GM10847 (cell line): ENCODE data around the gene ZNF579.

Experiments
- POLR2A ChIP-seq: IDR thresholded peaks from 2 replicates; pipeline ENCODE4 v1.6.1; 2011; ENCODE audit not compliant: insufficient read length; ENCODE audit errors: extremely low read depth

ZNF579 gene

DNA sequence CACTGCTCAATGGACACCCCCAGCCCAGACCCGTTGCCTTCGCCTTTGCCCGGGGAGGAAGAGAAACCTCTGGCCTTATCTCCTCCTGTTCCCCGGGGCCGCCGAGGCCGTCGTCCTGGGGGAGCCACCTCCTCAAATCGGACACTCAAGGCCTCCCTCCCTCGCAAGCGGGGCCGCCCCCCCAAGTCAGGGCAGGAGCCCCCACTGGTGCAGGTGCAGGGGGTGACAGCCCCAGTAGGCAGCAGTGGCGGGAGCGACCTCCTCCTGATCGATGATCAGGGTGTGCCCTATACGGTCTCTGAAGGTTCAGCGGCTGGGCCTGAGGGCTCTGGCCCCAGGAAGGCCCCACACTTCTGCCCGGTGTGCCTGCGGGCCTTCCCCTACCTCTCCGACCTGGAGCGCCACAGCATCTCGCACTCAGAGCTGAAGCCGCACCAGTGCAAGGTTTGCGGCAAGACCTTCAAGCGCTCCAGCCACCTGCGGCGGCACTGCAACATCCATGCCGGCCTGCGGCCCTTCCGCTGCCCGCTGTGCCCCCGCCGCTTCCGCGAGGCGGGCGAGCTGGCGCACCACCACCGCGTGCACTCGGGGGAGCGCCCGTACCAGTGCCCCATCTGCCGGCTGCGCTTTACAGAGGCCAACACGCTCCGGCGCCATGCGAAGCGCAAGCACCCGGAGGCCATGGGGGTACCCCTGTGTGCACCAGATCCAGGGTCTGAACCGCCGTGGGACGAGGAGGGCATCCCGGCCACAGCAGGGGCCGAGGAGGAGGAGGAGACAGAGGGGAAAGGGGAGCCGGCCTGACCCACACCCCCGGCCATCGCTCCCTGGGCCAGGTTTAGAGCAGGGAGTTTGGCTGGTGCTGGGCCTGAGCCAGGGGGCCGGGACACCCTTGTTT, 21.7 kb upstream of the ZNF579 start:
- TF ChIP-seq POLR2A, result no peak

DNA sequence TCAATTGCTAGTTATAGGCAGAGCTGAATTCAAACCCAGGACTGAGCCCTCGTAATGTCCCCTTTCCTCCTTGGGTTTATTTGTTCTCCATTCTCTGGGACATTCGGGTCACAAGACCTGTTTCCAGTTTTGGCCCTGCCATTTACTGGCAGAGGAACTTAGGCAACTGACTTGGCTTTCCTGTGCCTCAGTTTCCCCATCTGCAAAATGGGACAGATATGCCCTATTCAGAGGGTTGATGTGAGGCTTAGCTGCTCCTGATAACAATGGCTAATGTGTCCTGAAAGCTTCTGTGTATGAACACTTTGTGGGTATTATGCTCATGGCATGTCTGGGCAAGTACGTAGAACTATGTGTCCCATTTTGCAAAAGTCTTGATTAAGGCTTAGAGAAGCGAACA, 20.4 kb upstream of the ZNF579 start:
- no peak for TF ChIP-seq POLR2A

DNA sequence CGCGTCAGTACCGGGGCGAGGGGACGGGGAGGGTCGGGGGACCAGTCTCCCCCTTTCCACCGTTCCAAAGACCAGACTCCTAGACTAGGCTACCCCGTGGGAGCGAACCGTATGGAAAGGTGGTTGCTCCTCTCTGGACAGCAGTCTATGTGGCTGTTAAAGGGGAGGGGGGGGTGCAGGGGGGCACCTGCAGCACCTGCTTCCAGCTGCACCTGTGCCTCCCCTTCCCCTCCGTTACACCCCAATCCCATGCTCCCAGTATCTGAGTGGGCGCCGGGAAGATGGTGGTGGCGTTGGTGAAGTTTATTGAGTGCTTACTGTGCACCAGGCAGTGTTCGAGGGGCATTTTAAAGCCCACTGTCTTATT, 20.0 kb upstream of the ZNF579 start:
- TF ChIP-seq POLR2A, result no peak

DNA sequence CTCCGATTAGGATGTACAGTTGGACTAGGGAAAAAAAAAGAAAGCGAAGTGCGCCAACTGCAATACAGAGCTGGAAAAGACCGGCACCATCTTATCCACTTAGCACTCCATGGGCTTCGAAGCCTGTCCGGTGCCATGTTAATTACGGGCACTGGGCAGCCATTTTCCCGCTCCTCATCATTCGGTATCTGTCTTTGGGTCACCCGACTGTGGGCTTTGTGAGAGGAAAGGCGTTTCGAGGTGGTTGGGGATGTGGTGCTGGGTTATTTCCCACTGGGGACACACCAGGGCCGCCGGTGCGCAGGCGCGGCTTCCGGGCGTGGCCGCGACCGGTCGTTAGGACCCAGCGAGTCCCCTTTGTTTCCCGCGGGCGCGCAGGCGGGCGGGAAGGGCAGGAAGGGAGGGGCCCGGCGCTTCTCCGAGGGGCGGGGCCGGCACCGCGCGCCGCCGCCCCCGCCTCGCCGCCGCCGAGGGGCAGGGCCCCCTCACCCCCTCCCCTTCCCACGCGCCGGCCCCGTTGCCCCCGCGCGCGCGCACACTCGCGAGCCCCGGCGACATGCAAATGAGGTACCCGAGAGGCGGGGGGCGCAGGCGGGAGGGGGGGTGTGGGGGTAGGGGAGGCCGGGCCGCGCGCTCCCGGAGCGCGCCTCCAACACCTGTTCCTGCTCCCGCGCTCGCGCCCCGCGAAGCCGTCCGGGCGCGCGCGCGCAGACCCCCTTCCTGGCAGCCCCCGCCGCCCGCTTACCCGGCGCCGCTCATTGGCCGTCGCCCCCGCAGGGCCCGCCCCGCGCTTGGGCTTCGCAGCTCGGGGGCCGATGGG, 19.4 kb upstream of the ZNF579 start, which contains the start of gene ZNF524:
Gene ZNF524 (plus strand): TSS at position 447 of the 820 bp plus-strand sequence. CDS start 1,825 bp downstream, outside the sequence.
- TF ChIP-seq POLR2A, result no peak

DNA sequence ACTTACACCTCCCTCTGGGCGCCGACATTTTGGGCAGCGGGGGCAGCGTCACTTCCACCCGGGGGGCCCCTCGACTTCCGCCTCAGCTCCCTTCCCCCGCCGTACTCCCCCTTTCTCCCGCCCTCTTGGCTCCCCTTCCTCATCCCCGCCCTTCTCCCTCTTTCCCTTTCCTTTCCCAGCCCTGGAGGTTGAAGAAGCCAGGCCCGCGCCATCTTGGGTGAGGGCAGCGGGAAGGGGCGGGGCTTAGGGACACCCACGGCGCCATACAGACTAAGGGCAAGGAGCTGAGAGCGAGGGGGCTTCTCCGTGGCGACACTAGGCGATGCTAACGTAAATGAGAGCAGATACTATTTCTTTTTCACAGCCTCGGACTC, 18.8 kb upstream of the ZNF579 start, which contains the start of gene FIZ1:
Gene FIZ1 (minus strand): TSS at position 50 of the 374 bp plus-strand sequence. CDS start 1,652 bp downstream, outside the sequence.
- TF ChIP-seq POLR2A, result peak; percentile 18

DNA sequence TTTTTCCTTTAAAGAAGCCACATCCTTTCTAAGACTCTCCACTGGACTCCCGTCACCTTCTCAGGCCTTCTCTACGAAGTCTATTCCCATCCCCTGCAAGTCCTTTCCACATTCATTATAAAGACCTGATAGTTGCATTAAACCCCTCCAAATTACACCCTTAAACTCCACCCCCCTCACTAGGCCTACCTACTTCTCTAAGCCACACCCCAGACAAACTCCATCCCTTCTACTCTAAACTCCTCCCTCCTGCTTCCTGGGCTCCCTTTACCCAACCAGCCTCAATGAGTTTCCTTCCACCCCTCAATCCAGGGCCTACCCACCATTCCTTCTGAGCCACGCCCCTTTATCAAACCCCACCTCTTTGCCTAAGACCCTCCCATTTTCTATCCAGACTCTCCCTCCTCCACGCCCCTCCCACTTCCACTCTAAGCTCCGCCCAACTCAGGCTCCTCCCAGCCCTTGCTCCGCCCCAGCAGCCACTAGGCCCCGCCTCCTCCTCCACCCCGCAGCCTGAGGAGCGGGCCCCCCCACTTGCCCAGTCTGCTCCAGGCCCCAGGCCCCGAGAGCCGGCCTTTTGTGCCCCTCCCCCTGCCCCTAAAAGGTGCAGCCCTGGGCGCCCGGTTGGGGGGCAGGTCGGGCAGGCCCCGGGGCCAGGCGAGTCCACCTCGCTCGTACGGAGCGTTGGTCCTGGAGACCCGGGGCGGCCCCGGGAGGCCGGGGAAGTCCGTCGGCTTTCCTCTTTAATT, 18.2 kb upstream of the ZNF579 start:
- peak; percentile 33 for TF ChIP-seq POLR2A

DNA sequence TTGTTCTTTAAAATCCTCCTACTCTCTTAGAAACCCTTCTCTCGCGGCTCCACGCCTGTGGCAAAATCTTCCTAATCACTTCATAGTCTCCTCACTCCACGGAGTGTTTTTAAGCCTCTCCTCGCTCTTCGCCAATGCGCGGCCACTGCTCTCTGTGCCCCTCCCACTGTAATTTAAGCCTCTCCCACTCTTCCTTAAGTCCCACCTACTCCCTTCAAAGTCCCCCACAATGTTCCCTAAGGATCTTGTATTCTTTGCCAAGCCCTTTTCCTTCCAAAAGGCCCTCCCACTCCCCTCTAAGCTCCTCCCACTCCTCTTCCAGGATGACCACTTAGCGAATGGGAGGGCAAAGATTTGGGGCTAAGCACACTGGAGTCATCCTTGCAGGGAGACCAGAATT, 17.4 kb upstream of the ZNF579 start:
- no peak for TF ChIP-seq POLR2A

DNA sequence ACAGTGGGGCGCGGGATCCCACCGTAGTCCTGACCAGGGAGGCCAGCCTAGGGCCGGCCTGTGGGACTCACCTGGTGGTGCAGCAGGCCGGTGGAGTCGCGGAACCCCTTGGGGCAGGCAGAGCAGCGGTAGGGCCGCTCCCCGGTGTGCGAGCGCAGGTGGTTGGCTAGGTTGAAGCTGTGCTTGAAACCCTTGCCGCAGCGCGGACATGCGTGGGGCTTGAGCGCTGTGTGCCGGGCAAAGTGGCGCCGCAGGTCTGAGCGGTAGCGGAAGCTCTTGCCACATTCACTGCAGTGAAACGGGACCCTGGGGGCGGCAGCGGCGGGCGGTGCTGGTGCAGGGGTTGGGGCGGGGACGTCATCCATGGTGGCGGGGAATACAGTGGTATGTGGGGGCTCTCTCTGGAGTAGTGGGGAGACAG, 16.9 kb upstream of the ZNF579 start:
- no peak for TF ChIP-seq POLR2A

DNA sequence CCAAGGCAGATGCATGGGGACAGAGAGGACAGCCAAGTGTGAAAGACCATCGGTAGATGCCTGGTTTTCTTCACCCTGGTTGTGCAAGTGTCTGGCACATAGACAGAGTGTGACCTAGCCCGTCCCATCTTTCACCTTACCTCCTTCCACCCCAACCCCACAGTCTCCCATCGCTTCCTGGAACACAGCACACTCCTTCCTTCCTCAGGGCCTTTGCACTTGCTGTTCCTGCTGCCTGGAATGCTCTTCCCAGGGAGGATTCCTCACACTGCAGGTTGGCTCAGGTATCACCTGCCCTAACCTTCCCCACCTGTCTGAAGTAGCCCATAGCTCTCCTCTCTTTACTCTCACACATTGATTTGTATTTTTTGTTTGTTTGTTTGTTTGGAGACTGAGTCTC, 15.7 kb upstream of the ZNF579 start:
- TF ChIP-seq POLR2A, result no peak

DNA sequence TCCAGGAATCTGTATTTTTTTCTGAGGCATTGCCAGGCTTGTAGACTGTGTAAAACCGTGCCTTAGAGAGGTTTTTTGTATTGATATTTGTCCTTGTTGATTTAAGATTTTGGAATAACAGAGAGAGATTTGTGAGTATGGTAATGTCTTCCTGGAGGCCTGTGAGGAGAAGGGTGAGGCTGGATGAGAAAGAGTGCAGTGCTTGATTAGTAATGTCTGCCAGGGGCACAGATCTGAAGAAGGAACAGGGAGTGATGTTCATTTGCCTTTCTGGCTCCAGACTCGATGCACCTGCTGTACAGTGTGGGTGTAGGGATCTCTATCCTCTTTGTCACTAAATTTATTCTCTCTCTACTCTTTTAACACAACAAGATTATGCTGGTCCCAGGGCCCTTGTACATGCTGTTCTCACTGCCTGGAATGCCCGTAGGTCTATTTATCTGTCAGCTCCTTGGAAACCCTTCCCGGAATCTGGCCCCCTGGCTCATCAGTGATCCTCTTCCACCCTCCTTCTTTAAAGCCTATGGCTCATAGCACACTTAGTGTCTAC, 14.4 kb upstream of the ZNF579 start:
- no peak for TF ChIP-seq POLR2A

DNA sequence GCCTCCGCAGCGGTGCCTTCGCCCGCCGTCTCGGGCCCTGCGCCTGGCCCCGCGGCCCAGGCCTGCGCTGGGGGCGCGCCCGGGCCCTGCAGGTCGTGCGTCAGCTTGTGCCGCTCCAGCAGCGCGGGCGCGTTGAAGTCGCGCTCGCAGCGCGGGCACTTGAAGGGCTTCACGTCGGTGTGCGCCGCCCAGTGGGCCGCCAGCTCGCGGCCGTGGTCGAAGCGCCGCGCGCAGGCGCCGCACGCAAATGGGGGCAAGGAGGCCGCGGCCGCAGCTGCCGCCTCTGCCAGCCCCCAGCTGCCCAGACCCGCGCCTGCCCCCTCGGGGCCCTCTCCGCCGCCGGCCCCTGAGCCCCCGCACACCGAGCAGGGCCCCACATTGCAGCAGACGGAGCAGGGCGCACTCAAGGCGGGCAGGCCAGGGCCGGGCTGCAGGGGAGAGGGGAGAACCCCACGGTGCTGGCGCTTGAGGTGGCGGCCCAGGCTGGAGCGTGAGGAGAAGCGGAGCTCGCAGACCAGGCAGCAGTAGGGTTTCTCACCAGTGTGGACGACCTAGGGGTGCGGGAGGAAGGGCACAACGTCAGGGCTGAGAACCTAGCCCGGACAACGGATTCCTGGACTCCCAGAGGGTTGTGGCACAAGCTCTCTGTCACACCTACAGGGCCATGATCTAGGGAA, 12.6 kb upstream of the ZNF579 start:
- TF ChIP-seq POLR2A, result no peak

DNA sequence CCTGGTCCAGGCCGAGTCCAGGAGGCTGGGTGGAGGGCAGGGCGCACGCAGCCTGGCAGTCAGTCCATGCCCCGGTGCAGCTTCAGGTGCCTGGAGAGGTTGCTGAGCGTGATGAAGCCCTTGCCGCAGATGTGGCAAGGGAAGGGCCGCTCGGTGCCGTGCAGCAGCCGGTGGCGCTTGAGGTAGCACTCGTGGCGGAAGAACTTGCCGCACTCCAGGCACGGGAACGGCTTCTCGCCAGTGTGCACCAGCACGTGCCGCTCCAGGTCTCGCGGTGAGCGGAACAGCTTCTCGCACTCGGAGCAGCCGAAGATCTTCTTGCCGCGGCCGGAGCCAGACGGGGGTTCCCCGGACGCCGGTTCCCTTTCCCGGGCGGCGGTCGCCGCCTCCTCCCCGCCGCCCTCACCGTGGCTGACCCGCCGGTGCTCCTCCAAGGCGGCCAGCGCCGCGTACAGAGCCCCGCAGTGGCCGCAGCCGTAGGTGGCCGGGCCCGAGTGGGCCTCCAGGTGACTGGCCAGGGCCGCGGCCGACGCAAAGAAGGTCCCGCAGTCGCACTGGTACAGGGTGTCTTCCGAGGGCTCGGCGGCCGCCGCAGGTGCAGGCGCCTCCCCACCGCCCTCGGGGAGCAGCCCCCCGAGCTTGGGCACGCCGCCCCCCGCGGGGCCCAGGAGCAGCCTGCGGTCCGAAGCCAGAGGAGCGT, 11.9 kb upstream of the ZNF579 start:
- no peak for TF ChIP-seq POLR2A

DNA sequence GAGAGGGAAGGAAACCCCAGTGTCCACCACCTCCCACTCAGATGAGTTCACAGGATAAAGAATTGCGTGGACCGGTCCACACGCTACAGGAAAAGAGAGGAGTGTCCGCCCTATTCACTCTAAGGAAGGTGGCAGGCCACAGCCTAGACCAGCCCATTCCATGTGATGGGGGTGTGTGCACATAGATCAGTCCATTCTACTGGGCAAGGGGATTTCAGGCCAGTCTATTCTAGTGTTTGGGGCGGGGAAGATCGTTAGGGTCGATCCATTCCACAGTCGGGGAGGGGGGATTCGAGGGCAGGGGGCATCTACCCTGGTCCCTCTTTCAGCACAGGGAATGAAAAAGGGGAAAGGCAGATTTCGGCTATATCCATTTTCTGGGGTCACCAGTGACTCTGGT, 10.9 kb upstream of the ZNF579 start:
- no peak for TF ChIP-seq POLR2A

DNA sequence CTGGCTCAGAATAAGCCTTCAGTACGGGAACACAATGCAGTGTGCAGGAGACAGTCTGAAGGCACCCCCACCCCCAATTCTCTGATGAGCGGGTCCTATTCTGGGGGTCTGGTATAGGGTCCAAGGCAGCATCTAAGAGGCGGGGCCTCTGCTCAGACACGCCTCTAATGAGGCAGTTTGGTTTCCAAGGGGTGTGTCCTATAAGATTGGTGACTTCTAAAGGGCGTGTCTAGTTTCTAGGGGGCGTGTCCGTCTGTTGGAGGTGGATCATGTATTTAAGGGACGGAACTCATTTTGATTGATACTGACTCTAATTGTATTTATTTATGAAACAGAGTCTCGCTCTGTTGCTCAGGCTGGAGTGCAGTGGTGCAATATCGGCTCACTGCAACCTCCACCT, 10.0 kb upstream of the ZNF579 start:
- no peak for TF ChIP-seq POLR2A

DNA sequence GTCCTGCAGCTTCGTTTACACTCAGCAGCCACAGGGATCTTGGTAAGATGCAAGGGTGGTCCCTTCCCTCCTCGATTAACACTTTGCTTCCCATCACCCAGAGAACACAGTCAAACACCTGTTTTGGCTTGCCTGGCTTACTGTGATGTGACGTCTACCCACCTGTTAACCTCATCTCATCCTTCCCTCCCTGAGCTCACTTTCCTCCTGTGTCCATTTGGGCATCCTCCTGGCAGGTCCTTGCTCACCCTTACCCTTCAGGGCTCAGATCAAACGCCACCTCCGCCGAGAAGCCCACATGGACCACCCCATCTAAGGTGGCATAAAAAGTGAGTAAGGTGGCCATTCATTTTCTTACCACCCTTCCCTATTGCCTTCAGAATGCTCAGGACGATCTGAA, 9.5 kb upstream of the ZNF579 start:
- no peak for TF ChIP-seq POLR2A
